Measurements from ENCODE around the gene BBS1.

- TF ChIP-seq, protein P1, sequence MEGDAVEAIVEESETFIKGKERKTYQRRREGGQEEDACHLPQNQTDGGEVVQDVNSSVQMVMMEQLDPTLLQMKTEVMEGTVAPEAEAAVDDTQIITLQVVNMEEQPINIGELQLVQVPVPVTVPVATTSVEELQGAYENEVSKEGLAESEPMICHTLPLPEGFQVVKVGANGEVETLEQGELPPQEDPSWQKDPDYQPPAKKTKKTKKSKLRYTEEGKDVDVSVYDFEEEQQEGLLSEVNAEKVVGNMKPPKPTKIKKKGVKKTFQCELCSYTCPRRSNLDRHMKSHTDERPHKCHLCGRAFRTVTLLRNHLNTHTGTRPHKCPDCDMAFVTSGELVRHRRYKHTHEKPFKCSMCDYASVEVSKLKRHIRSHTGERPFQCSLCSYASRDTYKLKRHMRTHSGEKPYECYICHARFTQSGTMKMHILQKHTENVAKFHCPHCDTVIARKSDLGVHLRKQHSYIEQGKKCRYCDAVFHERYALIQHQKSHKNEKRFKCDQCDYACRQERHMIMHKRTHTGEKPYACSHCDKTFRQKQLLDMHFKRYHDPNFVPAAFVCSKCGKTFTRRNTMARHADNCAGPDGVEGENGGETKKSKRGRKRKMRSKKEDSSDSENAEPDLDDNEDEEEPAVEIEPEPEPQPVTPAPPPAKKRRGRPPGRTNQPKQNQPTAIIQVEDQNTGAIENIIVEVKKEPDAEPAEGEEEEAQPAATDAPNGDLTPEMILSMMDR (conservative IDR thresholded peaks at IDR 0.05), result no peak
- no peak for TF ChIP-seq EZH2 (IDR thresholded peaks at IDR 0.05; ENCODE audit: low read depth)
Observed at GRCh38 chr11:66546368-66546965, 36.0 kb downstream of the BBS1 start, which contains the start of gene ACTN3.

Measured in PC-9 (cell line).